GM12892 (cell line): Measurements from ENCODE around the gene DUSP28.

Experiments used
- POLR2A ChIP-seq: IDR thresholded peaks from 2 replicates; pipeline ENCODE4 v1.6.1; 2011; ENCODE audit warnings: low read depth, low read length, control low read depth
- POLR2AphosphoS5 ChIP-seq: IDR thresholded peaks from 2 replicates; pipeline ENCODE4 v1.6.1; 2011; ENCODE audit warnings: low read depth, low read length, control low read depth
- TAF1 ChIP-seq: IDR thresholded peaks from 2 replicates; pipeline ENCODE4 v1.6.1; 2011; ENCODE audit warnings: low read depth, mild to moderate bottlenecking, control low read depth, low read length, borderline replicate concordance

- no peak for TF ChIP-seq POLR2A
- no peak for TF ChIP-seq TAF1
- TF ChIP-seq POLR2AphosphoS5 = no peak
Measured at GRCh38 chr2:240512109-240512485, 48.1 kb upstream of the DUSP28 start.
